GM12873 (cell line): ENCODE results near the gene CXCL5.

Experiments
- CTCF ChIP-seq: IDR thresholded peaks from 2 replicates; pipeline ENCODE4 v1.5.1; 2012; ENCODE audit warnings: low read depth, mild to moderate bottlenecking, moderate library complexity, low read length, control low read depth; ENCODE audit not compliant: insufficient read depth; ENCODE audit errors: missing control alignments

The CXCL5 gene

GRCh38 chr4:74015126-74015780, 16.8 kb upstream of the CXCL5 start:
- TF ChIP-seq CTCF = no peak

- TF ChIP-seq CTCF = no peak
Observed at GRCh38 chr4:74014332-74014731, 15.9 kb upstream of the CXCL5 start.

- TF ChIP-seq CTCF = no peak
Observed at GRCh38 chr4:74013264-74013663, 14.8 kb upstream of the CXCL5 start.

GRCh38 chr4:74012130-74012529, 13.7 kb upstream of the CXCL5 start:
- TF ChIP-seq CTCF = no peak

GRCh38 chr4:74009307-74009706, 10.8 kb upstream of the CXCL5 start:
- no peak for TF ChIP-seq CTCF

- no peak for TF ChIP-seq CTCF
Observed at GRCh38 chr4:74006009-74006476, 7.6 kb upstream of the CXCL5 start.

GRCh38 chr4:74005528-74005927, 7.1 kb upstream of the CXCL5 start:
- no peak for TF ChIP-seq CTCF
